ENCODE data around the gene RETN.

RETN gene

GRCh38 chr19:7685546-7686445, 16.9 kb downstream of the RETN start:
- no peak for DNase-seq

GRCh38 chr19:7687177-7687576, 18.3 kb downstream of the RETN start:
- DNase-seq, result no peak

- no peak for DNase-seq
Observed at GRCh38 chr19:7689165-7689564, 20.3 kb downstream of the RETN start.

- DNase-seq, result no peak
Observed at GRCh38 chr19:7690779-7691258, 22.0 kb downstream of the RETN start.

- DNase-seq, result no peak
Observed at GRCh38 chr19:7691497-7691896, 22.6 kb downstream of the RETN start.

GRCh38 chr19:7692417-7693088, 23.7 kb downstream of the RETN start:
- DNase-seq, result no peak

GRCh38 chr19:7694499-7694898, 25.6 kb downstream of the RETN start:
- no peak for DNase-seq

GRCh38 chr19:7697721-7698287, 29.0 kb downstream of the RETN start:
- DNase-seq, result no peak

GRCh38 chr19:7698583-7698982, 29.7 kb downstream of the RETN start:
- DNase-seq, result no peak

- DNase-seq, result no peak
Observed at GRCh38 chr19:7699003-7699402, 30.2 kb downstream of the RETN start.

GRCh38 chr19:7699417-7700401, 30.9 kb downstream of the RETN start:
- no peak for DNase-seq

- no peak for DNase-seq
Observed at GRCh38 chr19:7701049-7701653, 32.3 kb downstream of the RETN start.

GRCh38 chr19:7701654-7702457, 33.0 kb downstream of the RETN start, which contains the start of gene FCER2:
TSS of gene FCER2 (minus strand) at chr19:7702131. CDS start at chr19:7699760, 2,371 bp downstream.
- no peak for DNase-seq

- no peak for DNase-seq
Observed at GRCh38 chr19:7703332-7703731, 34.5 kb downstream of the RETN start.

GRCh38 chr19:7704280-7705060, 35.6 kb downstream of the RETN start:
- DNase-seq, result no peak

GRCh38 chr19:7705387-7706187, 36.7 kb downstream of the RETN start:
- no peak for DNase-seq

GRCh38 chr19:7706188-7706954, 37.5 kb downstream of the RETN start:
- DNase-seq, result no peak

- no peak for DNase-seq
Observed at GRCh38 chr19:7706955-7707456, 38.2 kb downstream of the RETN start.

Measured in DMS79 treated with DMSO at 0.1 percent for 48 hours (cell line).